NOMO-1 treated with DMSO at 0.1 percent for 48 hours (cell line): ENCODE data around the gene EXOC5.

Source experiments
- DNase-seq: peaks from one replicate; lab custom pipeline; 2025; ENCODE audit not compliant: unreplicated experiment; lab: John Stamatoyannopoulos, UW

EXOC5 gene

DNA sequence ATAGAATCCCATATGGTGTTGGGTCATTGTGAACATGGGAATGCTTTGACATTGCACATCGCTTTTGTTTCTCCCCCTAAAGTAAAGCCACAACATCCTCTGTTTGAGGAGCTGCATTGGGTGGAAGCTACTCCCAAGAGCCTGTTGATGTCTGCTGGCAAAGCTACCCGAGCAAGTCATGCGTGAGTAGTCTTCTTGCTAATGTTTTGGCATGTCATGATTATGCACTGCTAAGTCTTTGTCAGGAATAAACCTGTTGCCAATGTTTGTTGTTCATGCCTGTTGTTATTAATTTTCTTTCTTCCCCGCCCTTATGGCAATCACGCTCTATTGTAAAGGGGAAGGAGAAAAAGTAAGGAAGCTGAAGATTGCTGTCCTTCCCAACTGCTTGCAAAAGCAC, 97.3 kb downstream of the EXOC5 start:
- no peak for DNase-seq

GRCh38 chr14:57169901-57170300, 98.8 kb downstream of the EXOC5 start:
- DNase-seq: no peak

DNA sequence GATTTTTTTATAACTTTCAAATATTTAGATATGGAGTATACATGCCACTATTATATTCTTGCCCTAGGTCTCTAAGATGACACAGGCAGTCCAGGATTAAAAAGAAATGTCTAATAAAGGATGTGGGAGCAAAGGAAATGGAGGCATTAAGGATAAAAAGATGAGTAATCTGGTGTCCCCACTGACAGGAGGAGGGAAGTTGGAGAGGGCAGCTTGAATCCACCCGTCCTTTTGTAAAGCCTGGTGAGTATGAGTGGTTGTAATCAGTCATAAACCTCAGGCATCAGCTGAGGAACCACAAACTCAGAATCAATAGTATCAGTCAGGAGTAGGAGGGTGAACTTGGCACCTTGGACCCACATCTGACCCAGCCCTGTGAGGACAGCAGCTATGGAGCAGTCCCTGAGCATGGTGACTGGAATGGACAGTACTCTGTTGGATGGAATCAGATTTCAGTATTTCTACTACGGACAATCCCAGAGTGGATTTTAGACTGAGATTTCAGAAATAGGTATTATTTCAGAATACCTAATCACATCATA, 100.5 kb downstream of the EXOC5 start:
- no peak for DNase-seq

GRCh38 chr14:57161583-57162234, 107.0 kb downstream of the EXOC5 start:
- DNase-seq: no peak

- DNase-seq: no peak
Measured at GRCh38 chr14:57160333-57160732, 108.4 kb downstream of the EXOC5 start.

DNA sequence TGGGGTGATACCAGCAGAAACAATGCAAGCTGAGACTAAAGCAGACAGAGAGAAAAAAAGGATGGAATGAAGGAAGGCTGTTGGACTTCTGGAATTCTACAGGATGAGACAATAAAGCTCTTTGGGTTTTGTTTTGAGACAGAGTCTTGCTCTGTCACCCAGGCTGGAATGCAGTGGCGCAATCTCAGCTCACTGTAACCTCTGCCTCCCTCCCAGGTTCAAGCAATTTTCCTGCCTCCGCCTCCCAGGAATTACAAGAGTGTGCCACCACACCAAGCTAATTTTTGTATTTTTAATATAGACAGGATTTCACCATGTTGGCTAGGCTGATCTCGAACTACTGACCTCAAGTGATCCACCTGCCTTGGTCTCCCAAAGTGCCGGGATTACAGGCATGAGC, 115.4 kb downstream of the EXOC5 start:
- no peak for DNase-seq
